Adipose tissue (tissue), 3 donors: ENCODE measurements around the gene CD180. TPM values are rescaled to one million over a fixed set of nuclear protein-coding genes. Genes with fewer than 3 reads are reported as not detected.
"Not testable (repeated sequence)": the region's sequence is repeated elsewhere in the genome, so short reads cannot be mapped to it uniquely, and the experiment has no call there.

Experiments used
- H3K27ac ChIP-seq: one replicate; pipeline ENCODE4 v1.5.1; 2013; ENCODE audit warnings: low read depth, low read length
- WGBS, 3 donors: extraction: QIAGEN DNeasy Blood & Tissue Kit; methylation state at CpG; one replicate each; pipeline ENCODE4 v1.1.7; 2013; 5-methylcytosine and 5-hydroxymethylcytosine counted together
- polyA plus RNA-seq, 3 donors: library from polyadenylated mRNA; stranded (reverse); fragments of 200-250 nt; gene quantifications; one replicate each; pipeline ENCODE4 v1.2.3, GENCODE V29; 2013
- donor health status: healthy with polysubstance abuse.
- donor health status: Bipolar disorder and iron deficiency.
- donor health status: healthy.

Gene CD180
- polyA plus RNA-seq, 3 donors: 0.14 to 0.52 (median 0.45) TPM

DNA sequence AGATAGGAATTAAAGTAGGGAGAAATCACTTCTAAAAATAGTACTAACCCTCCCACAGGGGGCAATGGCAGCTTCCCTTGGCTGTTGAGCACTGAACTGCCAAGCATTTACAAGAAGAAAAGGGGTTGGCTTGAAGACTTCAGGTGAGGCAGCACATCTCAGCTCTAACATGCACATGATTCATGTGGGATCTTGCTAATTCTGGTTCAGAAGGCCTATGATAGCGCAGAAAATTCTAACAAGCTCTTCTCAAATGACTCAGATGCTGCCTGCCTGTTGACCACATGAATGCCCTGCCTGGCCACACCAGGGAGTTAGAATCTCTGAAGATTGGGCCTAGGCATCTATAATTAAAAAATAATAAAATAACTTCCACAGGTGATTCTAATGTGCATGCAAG is 22.6 kb downstream of the CD180 start:
- WGBS, 3 donors: 95 to 96% (median 96%) methylated on average over 1 of the region's 1 CpG

GRCh38 chr5:67173351-67173750 is 23.2 kb downstream of the CD180 start:
- H3K27ac ChIP-seq: not testable (repeated sequence)
- WGBS, 3 donors: 43% methylated on average over 1 of the region's 2 CpGs; no CpG with 5 or more reads in 2 of the 3 donors

More for the DNA sequence above, 22.6 kb downstream of the CD180 start:
- H3K27ac ChIP-seq: no peak overlapping the region

GRCh38 chr5:67170767-67171166 is 25.8 kb downstream of the CD180 start:
- H3K27ac ChIP-seq: no peak overlapping the region
- 71 to 91% (median 72%) methylated on average over 3 of the region's 3 CpGs for WGBS, 3 donors

DNA sequence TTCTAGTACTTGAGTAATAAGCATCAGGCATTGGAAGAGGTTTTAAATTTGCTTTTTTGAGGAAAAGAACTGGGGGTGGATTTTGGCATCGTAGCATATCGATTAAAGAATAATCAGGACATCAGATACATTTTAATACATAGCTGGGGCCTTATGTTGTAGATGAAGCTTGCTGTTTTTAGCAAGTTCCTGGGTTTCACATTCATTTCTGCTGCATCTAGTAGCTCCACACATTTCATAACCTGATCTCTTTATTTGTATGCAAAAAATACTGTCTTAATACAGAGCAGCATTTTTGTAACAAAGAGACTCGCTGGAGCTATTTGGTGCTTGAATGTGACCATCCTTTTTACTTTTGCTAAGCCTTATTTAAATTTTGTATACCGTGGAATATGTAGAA is 28.5 kb downstream of the CD180 start:
- WGBS, 3 donors: 92 to 95% (median 93%) methylated on average over 4 of the region's 4 CpGs
- H3K27ac ChIP-seq: no peak overlapping the region

GRCh38 chr5:67166460-67167285 is 29.9 kb downstream of the CD180 start:
- no peak overlapping the region for H3K27ac ChIP-seq
- 51 to 69% (median 55%) methylated on average over 31 of the region's 31 CpGs for WGBS, 3 donors

DNA sequence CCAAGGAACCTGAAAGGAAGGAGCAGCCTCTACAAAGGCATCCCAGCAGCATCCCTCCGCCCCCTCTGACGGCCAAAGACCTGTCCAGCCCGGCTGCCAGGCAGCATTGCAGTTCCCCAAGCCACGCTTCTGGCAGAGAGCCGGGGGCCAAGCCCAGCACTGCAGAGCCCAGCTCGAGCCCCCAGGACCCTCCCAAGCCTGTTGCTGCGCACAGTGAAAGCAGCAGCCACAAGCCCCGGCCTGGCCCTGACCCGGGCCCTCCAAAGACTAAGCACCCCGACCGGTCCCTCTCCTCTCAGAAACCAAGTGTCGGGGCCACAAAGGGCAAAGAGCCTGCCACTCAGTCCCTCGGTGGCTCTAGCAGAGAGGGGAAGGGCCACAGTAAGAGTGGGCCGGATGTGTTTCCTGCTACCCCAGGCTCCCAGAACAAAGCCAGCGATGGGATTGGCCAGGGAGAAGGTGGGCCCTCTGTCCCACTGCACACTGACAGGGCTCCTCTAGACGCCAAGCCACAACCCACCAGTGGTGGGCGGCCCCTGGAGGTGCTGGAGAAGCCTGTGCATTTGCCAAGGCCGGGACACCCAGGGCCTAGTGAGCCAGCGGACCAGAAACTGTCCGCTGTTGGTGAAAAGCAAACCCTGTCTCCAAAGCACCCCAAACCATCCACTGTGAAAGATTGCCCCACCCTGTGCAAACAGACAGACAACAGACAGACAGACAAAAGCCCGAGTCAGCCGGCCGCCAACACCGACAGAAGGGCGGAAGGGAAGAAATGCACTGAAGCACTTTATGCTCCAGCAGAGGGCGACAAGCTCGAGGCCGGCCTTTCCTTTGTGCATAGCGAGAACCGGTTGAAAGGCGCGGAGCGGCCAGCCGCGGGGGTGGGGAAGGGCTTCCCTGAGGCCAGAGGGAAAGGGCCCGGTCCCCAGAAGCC is 30.8 kb downstream of the CD180 start:
- WGBS, 3 donors: 45 to 51% (median 50%) methylated on average over 36 of the region's 36 CpGs
- no peak overlapping the region for H3K27ac ChIP-seq

- WGBS, 3 donors: 95 to 96% (median 96%) methylated on average over 17 of the region's 17 CpGs
Observed at GRCh38 chr5:67164856-67165525, 31.6 kb downstream of the CD180 start.

GRCh38 chr5:67163863-67164595 is 32.6 kb downstream of the CD180 start:
- no peak overlapping the region for H3K27ac ChIP-seq
- 92 to 94% (median 92%) methylated on average over 33 of the region's 33 CpGs for WGBS, 3 donors

More at GRCh38 chr5:67164856-67165525, 31.6 kb downstream of the CD180 start:
- no peak overlapping the region for H3K27ac ChIP-seq

DNA sequence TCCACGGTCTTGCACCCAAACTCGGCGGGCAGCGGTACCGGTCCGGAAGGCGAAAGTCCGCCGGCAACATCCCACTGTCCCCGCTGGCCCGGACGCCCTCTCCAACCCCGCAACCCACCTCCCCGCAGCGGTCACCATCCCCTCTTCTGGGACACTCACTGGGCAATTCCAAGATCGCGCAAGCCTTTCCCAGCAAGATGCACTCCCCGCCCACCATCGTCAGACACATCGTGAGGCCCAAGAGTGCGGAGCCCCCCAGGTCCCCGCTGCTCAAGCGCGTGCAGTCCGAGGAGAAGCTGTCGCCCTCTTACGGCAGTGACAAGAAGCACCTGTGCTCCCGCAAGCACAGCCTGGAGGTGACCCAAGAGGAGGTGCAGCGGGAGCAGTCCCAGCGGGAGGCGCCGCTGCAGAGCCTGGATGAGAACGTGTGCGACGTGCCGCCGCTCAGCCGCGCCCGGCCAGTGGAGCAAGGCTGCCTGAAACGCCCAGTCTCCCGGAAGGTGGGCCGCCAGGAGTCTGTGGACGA is 33.3 kb downstream of the CD180 start:
- 97 to 98% (median 97%) methylated on average over 44 of the region's 44 CpGs for WGBS, 3 donors
- H3K27ac ChIP-seq: no peak overlapping the region

GRCh38 chr5:67161767-67162166 is 34.8 kb downstream of the CD180 start:
- H3K27ac ChIP-seq: no peak overlapping the region
- WGBS, 3 donors: 90 to 97% (median 95%) methylated on average over 5 of the region's 5 CpGs

DNA sequence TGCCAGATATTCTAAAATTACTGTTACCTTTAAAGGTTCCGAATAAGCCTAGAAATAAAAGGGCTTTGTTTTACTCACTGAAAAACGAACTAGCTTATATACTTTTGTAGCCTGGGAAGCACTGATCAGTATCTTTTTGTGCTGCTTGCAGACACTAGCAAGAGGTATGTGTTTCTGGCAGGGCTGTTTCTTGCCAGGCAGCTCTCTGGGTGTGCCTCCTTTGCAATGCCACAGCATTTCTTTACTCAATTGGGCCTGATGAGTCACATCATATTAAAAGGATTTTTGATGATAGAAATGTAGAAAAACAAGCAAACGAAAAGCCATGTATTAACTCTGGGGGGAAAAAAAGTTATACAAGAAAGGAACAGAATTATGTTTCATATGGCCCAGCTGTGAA is 35.6 kb downstream of the CD180 start:
- H3K27ac ChIP-seq: no peak overlapping the region
- 35 to 79% (median 77%) methylated on average over 3 of the region's 3 CpGs for WGBS, 3 donors

- no peak overlapping the region for H3K27ac ChIP-seq
- WGBS, 3 donors: 88 to 97% (median 97%) methylated on average over 3 of the region's 3 CpGs
Observed at GRCh38 chr5:67160272-67160671, 36.3 kb downstream of the CD180 start.

GRCh38 chr5:67156976-67157583 is 39.5 kb downstream of the CD180 start:
- H3K27ac ChIP-seq: no peak overlapping the region
- 46 to 62% (median 62%) methylated on average over 5 of the region's 5 CpGs for WGBS, 3 donors

DNA sequence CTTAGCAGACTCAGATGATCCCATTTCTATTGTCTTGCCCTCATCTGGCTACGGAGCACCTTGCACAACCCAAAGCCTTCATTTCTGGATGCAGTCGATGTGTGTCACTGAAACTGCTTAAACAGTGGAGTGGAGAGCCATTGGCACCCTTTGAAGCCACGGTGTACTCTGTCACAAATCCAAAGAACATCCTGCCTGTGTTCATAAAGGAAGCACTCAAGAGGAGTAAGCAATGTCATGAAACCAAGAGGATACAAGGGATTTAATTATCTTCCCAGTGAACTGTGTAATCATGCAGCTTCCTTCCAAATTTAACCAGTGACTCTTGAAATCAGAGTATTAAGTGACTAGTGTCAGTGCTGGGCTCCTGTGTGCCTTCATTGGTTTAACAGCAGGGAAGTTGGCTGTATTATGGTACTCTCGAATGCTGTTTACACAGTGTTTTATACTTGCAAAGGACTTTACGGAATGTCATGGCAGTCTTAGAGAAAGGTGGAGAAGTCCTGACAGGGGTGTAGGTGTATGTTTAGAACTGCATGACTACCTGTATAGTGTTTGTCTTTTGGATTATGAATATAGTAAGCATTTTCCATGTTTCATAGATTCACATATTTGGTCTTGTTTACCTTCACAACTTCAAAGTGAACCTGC is 41.9 kb downstream of the CD180 start:
- no peak overlapping the region for H3K27ac ChIP-seq
- 73 to 79% (median 77%) methylated on average over 5 of the region's 5 CpGs for WGBS, 3 donors

DNA sequence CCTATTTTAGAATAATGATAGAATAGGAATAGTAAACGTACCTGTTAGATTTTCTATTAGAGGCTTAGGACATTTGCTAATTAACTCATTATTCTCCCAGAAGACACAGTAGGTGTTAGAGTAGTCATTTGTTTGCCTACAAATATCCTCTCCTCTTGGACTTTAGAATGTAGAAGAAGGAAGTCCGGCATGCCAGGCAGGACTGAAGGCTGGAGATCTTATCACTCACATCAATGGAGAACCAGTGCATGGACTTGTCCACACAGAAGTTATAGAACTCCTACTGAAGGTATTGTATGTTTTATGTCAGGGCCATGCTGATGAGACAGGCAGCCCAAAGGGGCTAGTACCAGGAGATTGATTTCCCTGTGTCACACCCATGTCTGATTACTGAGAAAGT is 43.3 kb downstream of the CD180 start:
- 76 to 87% (median 85%) methylated on average over 2 of the region's 2 CpGs for WGBS, 3 donors
- H3K27ac ChIP-seq: no peak overlapping the region

GRCh38 chr5:67152400-67152799 is 44.2 kb downstream of the CD180 start:
- H3K27ac ChIP-seq: no peak overlapping the region
- WGBS, 3 donors: 95% methylated on average over 6 of the region's 6 CpGs

- WGBS, 3 donors: 51 to 76% (median 64%) methylated on average over 1 of the region's 1 CpG
- no peak overlapping the region for H3K27ac ChIP-seq
Observed at GRCh38 chr5:67149951-67150523, 46.6 kb downstream of the CD180 start.
